Osteocyte (in vitro differentiated cells): ENCODE data around the gene BAG1. TPM values are rescaled to one million over a fixed set of nuclear protein-coding genes. Genes with fewer than 3 reads are reported as not detected.

Experiments used
- DNase-seq: peaks from one replicate; pipeline ENCODE4 v3.0.0; 2021; ENCODE audit warnings: mixed read lengths; ENCODE audit not compliant: unreplicated experiment; ENCODE audit errors: extremely low spot score
- H3K27ac Mint-ChIP-seq: one replicate; pipeline ENCODE4 v1.8.0; 2021; ENCODE audit warnings: mild to moderate bottlenecking, mixed read lengths; ENCODE audit not compliant: unreplicated experiment
- H3K27me3 Mint-ChIP-seq: one replicate; pipeline ENCODE4 v1.8.0; 2021; ENCODE audit warnings: mixed read lengths; ENCODE audit not compliant: unreplicated experiment
- H3K36me3 Mint-ChIP-seq: one replicate; pipeline ENCODE4 v1.8.0; 2021; ENCODE audit warnings: mixed read lengths; ENCODE audit not compliant: unreplicated experiment
- H3K4me1 Mint-ChIP-seq: one replicate; pipeline ENCODE4 v1.8.0; 2021; ENCODE audit warnings: mixed read lengths; ENCODE audit not compliant: unreplicated experiment
- H3K4me3 Mint-ChIP-seq: one replicate; pipeline ENCODE4 v1.8.0; 2021; ENCODE audit warnings: mild to moderate bottlenecking, moderate library complexity, mixed read lengths; ENCODE audit not compliant: unreplicated experiment
- H3K9me3 Mint-ChIP-seq: one replicate; pipeline ENCODE4 v1.8.0; 2021; ENCODE audit warnings: mixed read lengths; ENCODE audit not compliant: unreplicated experiment
- total RNA-seq: library from RNA; stranded (reverse); gene quantifications from 2 replicates; pipeline ENCODE4 v1.2.1, GENCODE V29; 2021
- TF ChIP-seq, protein P1 (sequence below): fragments of 200-600 bp; sonication (generic); IDR thresholded peaks from 2 replicates; pipeline ENCODE4 v1.5.0; 2021; ENCODE audit warnings: antibody characterized with exemption, mild to moderate bottlenecking, moderate library complexity

Gene BAG1
- total RNA-seq, 1 donor from 2014 or later = 73.9 TPM

DNA sequence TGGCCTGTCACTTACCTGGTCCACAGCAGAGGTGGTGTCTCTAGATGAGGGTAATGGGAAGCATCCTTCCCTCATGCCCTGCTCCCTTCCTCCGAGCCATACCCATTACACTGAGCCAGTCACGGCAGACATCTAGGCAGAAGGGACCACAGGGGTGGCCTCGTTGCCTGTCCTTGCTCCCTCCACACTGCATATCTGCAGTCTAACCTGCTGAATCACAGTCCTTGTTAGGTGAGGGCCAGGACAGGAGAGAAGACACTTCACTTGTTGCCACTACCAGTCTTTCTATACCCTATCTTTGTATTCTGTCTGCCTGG lies 43.0 kb downstream of the BAG1 start:
- Mint-ChIP-seq H3K9me3 (no peaks in the 10 kb centered on the region), H3K27ac (no peak overlapping the region), H3K36me3 (no peaks in the 10 kb centered on the region), H3K27me3 (peaks cover 23% of the 10 kb centered on the region), H3K4me3 (no peak overlapping the region), H3K4me1 (peaks cover 9% of the 10 kb centered on the region)
- TF ChIP-seq, protein P1, sequence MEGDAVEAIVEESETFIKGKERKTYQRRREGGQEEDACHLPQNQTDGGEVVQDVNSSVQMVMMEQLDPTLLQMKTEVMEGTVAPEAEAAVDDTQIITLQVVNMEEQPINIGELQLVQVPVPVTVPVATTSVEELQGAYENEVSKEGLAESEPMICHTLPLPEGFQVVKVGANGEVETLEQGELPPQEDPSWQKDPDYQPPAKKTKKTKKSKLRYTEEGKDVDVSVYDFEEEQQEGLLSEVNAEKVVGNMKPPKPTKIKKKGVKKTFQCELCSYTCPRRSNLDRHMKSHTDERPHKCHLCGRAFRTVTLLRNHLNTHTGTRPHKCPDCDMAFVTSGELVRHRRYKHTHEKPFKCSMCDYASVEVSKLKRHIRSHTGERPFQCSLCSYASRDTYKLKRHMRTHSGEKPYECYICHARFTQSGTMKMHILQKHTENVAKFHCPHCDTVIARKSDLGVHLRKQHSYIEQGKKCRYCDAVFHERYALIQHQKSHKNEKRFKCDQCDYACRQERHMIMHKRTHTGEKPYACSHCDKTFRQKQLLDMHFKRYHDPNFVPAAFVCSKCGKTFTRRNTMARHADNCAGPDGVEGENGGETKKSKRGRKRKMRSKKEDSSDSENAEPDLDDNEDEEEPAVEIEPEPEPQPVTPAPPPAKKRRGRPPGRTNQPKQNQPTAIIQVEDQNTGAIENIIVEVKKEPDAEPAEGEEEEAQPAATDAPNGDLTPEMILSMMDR = no peak
- no peak for DNase-seq

DNA sequence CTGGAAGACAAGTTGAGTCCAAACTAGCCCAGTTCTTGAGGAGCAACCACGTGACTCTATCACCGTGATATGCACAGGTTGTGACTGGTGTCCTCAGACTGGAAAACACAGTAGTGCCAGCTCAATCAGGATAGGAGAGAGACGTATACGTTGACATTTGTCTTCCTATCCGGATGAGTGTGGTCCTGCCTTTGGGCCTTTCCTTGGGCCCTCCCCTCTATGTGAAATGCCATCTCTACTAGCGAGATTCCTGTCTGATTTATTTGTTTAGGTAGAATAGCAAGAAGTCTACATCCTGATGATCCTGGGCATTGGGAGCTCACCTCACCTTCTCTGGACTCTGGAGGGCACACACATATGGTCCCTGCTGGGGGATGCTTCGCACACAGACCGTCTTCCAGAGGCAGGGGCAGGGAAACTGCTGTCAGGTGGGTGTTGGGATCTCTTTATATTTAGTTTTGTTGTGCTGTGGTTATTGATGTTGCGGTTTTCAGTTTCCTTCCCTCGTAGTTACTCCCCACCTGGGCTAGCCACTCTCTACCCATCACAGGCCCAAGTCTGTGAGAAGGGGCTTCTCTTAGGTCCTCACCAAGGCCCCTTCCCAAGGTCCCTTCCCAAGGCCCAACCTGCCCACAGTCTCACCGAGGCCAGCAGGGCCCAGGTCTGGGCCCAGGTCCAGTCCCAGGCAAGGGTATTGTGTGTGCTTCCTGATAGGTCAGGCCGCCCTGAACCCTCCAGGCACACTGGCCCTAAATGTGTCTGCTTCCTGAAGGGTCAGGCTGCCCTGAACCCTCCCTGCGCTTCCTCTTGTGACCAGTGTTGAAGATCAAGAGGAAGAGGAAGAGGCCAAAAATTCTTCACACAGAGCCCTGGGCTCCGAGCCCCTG lies 43.6 kb downstream of the BAG1 start:
- DNase-seq = no peak
- Mint-ChIP-seq H3K27me3 (peaks cover 28% of the 10 kb centered on the region), H3K9me3 (no peaks in the 10 kb centered on the region), H3K36me3 (no peaks in the 10 kb centered on the region), H3K4me3 (no peak overlapping the region), H3K27ac (no peak overlapping the region), H3K4me1 (peaks cover 8% of the 10 kb centered on the region)
- TF ChIP-seq, protein P1 = no peak

DNA sequence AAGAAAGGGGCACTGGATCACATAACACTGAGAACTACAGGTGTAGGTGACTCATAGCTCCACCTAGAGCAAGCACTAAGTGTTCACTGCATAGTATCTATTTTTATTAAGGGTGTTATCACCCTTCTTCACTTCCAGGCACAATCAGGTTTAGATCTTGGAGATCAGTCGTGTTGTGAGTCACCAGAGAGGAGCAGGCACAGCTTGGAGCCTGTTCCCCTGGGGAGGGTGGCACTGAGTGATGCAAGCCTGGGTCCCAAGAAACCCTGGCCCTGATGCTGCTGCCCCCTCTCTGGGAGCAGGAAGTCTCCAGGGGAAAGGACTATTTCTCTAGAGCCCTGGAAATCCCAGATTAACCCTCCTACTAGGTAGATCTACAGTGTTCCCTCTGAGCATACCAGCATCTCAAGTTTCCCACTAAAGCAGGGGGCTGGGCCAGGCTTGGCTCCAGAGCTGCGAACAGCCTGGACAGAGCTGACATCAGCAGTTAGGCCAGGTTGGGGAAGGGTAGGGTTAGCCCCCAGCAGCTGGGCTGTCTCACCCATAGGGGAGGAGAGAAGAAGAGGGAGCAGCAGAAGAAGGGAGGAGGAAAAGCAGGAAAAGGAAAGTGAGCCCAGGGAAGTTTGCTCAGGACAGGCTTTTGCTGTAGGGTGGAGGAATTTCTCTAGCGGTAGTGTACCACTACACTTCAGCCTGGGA lies 52.7 kb downstream of the BAG1 start:
- H3K4me1 Mint-ChIP-seq = peaks cover 14% of the 10 kb centered on the region
- H3K36me3 Mint-ChIP-seq = no peaks in the 10 kb centered on the region
- H3K4me3 Mint-ChIP-seq = no peak overlapping the region
- H3K27ac Mint-ChIP-seq = no peak overlapping the region
- peaks cover 32% of the 10 kb centered on the region for H3K27me3 Mint-ChIP-seq
- TF ChIP-seq, protein P1 = no peak
- H3K9me3 Mint-ChIP-seq = no peaks in the 10 kb centered on the region
- DNase-seq = no peak

DNA sequence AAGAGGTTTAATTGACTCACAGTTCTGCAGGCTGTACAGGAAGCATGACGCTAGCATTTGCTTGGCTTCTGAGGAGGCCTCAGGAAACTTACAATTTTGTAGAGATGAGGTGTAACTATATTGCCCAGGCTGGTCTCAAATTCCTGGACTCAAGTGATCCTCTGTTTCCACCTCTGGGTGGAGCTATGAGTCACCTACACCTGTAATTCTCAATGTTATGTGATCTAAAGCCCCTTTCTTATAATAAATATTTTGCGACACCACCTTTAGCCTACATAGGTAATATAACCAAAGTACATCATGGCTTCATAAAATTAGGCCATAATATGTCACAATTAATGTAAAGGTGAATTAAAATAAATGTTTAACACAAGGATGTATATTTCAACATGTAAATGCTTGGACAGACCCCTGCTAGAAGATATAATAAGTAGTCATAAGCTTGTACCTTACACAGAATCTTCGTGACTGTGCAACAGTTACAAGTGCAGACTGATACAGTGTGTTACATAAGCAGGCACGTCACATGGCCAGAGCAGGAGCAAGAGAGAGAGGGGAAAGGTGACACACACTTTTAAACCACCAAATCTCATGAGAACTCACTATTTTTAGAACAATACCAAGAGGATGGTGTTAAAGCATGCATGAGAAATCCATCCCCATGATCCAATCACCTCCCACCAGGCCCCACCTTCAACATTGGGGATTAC lies 54.3 kb downstream of the BAG1 start:
- no peak overlapping the region for H3K4me3 Mint-ChIP-seq
- H3K27ac Mint-ChIP-seq = no peak overlapping the region
- no peak for DNase-seq

More for the DNA sequence above, 54.3 kb downstream of the BAG1 start:
- Mint-ChIP-seq H3K36me3 (no peaks in the 10 kb centered on the region), H3K9me3 (no peaks in the 10 kb centered on the region), H3K27me3 (peaks cover 26% of the 10 kb centered on the region), H3K4me1 (peaks cover 14% of the 10 kb centered on the region)
- TF ChIP-seq, protein P1 = no peak
